ENCODE results near the gene GALNTL6. TPM values are rescaled to one million over a fixed set of nuclear protein-coding genes. Genes with fewer than 3 reads are reported as not detected.

The GALNTL6 gene
- polyA plus RNA-seq, 1 donor from 2014 or later, result 14.9 TPM

GRCh38 chr4:171979461-171979860 lies 166.3 kb downstream of the GALNTL6 start:
- no peak overlapping the region for H3K9ac ChIP-seq (ENCODE audit: low read length)
- H3K27ac ChIP-seq (ENCODE audit: low read length), result no peak overlapping the region
- TF ChIP-seq POLR2AphosphoS5 (IDR thresholded peaks at IDR 0.05) (no peak), TAF1 (IDR thresholded peaks at IDR 0.05; ENCODE audit: low read depth) (no peak), RAD21 (conservative IDR thresholded peaks at IDR 0.05) (no peak), SMC3 (conservative IDR thresholded peaks at IDR 0.05; ENCODE audit: poor library complexity) (no peak), EZH2 (IDR thresholded peaks at IDR 0.05; ENCODE audit: borderline replicate concordance, insufficient read depth, low read length, poor library complexity, severe bottlenecking) (no peak), MXI1 (conservative IDR thresholded peaks at IDR 0.05; ENCODE audit: poor library complexity, severe bottlenecking) (no peak), EP300 (conservative IDR thresholded peaks at IDR 0.05; ENCODE audit: poor library complexity, severe bottlenecking) (no peak)
- TF ChIP-seq, protein P1, sequence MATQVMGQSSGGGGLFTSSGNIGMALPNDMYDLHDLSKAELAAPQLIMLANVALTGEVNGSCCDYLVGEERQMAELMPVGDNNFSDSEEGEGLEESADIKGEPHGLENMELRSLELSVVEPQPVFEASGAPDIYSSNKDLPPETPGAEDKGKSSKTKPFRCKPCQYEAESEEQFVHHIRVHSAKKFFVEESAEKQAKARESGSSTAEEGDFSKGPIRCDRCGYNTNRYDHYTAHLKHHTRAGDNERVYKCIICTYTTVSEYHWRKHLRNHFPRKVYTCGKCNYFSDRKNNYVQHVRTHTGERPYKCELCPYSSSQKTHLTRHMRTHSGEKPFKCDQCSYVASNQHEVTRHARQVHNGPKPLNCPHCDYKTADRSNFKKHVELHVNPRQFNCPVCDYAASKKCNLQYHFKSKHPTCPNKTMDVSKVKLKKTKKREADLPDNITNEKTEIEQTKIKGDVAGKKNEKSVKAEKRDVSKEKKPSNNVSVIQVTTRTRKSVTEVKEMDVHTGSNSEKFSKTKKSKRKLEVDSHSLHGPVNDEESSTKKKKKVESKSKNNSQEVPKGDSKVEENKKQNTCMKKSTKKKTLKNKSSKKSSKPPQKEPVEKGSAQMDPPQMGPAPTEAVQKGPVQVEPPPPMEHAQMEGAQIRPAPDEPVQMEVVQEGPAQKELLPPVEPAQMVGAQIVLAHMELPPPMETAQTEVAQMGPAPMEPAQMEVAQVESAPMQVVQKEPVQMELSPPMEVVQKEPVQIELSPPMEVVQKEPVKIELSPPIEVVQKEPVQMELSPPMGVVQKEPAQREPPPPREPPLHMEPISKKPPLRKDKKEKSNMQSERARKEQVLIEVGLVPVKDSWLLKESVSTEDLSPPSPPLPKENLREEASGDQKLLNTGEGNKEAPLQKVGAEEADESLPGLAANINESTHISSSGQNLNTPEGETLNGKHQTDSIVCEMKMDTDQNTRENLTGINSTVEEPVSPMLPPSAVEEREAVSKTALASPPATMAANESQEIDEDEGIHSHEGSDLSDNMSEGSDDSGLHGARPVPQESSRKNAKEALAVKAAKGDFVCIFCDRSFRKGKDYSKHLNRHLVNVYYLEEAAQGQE (IDR thresholded peaks at IDR 0.05; ENCODE audit: borderline replicate concordance), result no peak
- TF ChIP-seq, protein P2, sequence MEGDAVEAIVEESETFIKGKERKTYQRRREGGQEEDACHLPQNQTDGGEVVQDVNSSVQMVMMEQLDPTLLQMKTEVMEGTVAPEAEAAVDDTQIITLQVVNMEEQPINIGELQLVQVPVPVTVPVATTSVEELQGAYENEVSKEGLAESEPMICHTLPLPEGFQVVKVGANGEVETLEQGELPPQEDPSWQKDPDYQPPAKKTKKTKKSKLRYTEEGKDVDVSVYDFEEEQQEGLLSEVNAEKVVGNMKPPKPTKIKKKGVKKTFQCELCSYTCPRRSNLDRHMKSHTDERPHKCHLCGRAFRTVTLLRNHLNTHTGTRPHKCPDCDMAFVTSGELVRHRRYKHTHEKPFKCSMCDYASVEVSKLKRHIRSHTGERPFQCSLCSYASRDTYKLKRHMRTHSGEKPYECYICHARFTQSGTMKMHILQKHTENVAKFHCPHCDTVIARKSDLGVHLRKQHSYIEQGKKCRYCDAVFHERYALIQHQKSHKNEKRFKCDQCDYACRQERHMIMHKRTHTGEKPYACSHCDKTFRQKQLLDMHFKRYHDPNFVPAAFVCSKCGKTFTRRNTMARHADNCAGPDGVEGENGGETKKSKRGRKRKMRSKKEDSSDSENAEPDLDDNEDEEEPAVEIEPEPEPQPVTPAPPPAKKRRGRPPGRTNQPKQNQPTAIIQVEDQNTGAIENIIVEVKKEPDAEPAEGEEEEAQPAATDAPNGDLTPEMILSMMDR (IDR thresholded peaks at IDR 0.05; ENCODE audit: poor library complexity, severe bottlenecking), result no peak

GRCh38 chr4:171981185-171981584 lies 168.0 kb downstream of the GALNTL6 start:
- Histone ChIP-seq H4K20me1 (ENCODE audit: insufficient read depth) (no peaks in the 10 kb centered on the region), H3K4me3 (ENCODE audit: low read length) (no peak overlapping the region), H2AFZ (ENCODE audit: low read depth, low read length) (no peak overlapping the region), H3K4me2 (ENCODE audit: low read length) (no peak overlapping the region), H3K79me2 (replicated peaks; ENCODE audit: insufficient read depth, low read length) (no peaks in the 10 kb centered on the region), H3K36me3 (ENCODE audit: insufficient read depth, low read length) (no peaks in the 10 kb centered on the region), H3F3A (ENCODE audit: insufficient read depth, low read length, poor library complexity, severe bottlenecking) (no peaks in the 10 kb centered on the region), H3K9me3 (ENCODE audit: low read length) (no peaks in the 10 kb centered on the region), H3K27me3 (ENCODE audit: insufficient read depth, low read depth, low read length) (no peaks in the 10 kb centered on the region), H3K9ac (ENCODE audit: low read length) (no peak overlapping the region), H3K27ac (ENCODE audit: low read length) (no peak overlapping the region), H3K9me2 (ENCODE audit: insufficient read depth, low read length) (no peaks in the 10 kb centered on the region)
- TF ChIP-seq SMC3 (conservative IDR thresholded peaks at IDR 0.05; ENCODE audit: poor library complexity) (no peak), TAF1 (IDR thresholded peaks at IDR 0.05; ENCODE audit: low read depth) (no peak), RAD21 (conservative IDR thresholded peaks at IDR 0.05) (no peak), MXI1 (conservative IDR thresholded peaks at IDR 0.05; ENCODE audit: poor library complexity, severe bottlenecking) (no peak), POLR2AphosphoS5 (IDR thresholded peaks at IDR 0.05) (no peak), EZH2 (IDR thresholded peaks at IDR 0.05; ENCODE audit: borderline replicate concordance, insufficient read depth, low read length, poor library complexity, severe bottlenecking) (no peak), EP300 (conservative IDR thresholded peaks at IDR 0.05; ENCODE audit: poor library complexity, severe bottlenecking) (no peak)
- TF ChIP-seq, protein P1 (IDR thresholded peaks at IDR 0.05; ENCODE audit: borderline replicate concordance), result no peak
- TF ChIP-seq, protein P2 (IDR thresholded peaks at IDR 0.05; ENCODE audit: poor library complexity, severe bottlenecking), result no peak

More at GRCh38 chr4:171979461-171979860, 166.3 kb downstream of the GALNTL6 start:
- H3K79me2 ChIP-seq (replicated peaks; ENCODE audit: insufficient read depth, low read length), result no peaks in the 10 kb centered on the region
- H2AFZ ChIP-seq (ENCODE audit: low read depth, low read length), result no peak overlapping the region
- no peaks in the 10 kb centered on the region for H3K27me3 ChIP-seq (ENCODE audit: insufficient read depth, low read depth, low read length)
- H3K4me2 ChIP-seq (ENCODE audit: low read length), result no peak overlapping the region
- no peaks in the 10 kb centered on the region for H3K9me2 ChIP-seq (ENCODE audit: insufficient read depth, low read length)
- H4K20me1 ChIP-seq (ENCODE audit: insufficient read depth), result no peaks in the 10 kb centered on the region
- no peaks in the 10 kb centered on the region for H3K36me3 ChIP-seq (ENCODE audit: insufficient read depth, low read length)
- H3K4me3 ChIP-seq (ENCODE audit: low read length), result no peak overlapping the region
- no peaks in the 10 kb centered on the region for H3F3A ChIP-seq (ENCODE audit: insufficient read depth, low read length, poor library complexity, severe bottlenecking)
- H3K9me3 ChIP-seq (ENCODE audit: low read length), result no peaks in the 10 kb centered on the region
